ENCODE measurements around the gene STK26. TPM values are rescaled to one million over a fixed set of nuclear protein-coding genes. Genes with fewer than 3 reads are reported as not detected.
"Not testable (repeated sequence)": the region's sequence is repeated elsewhere in the genome, so short reads cannot be mapped to it uniquely, and the experiment has no call there.

Gene STK26
- total RNA-seq, 5 donors from 2014 or later (not counting 1 experiment from before 2014, with no cell fraction given), result 28.5 to 38.1 (median 34.4) TPM

GRCh38 chrX:132092439-132093065 lies 69.5 kb downstream of the STK26 start:
- Mint-ChIP-seq H3K4me1 (peaks cover 0 to 9% (median 2%) of the 10 kb centered on the region in 3 donors), H3K36me3 (no peaks in the 10 kb centered on the region), H3K27me3 (peaks cover 4 to 40% of the 10 kb centered on the region in 2 donors), H3K9me3 (no peaks in the 10 kb centered on the region), H3K27ac (no peak overlapping the region), H3K4me3 (no peak overlapping the region)
- CTCF ChIA-PET, result interaction anchor here (0.6 to 1.7 kb wide), 18 partner anchors 10 to 539 kb away, joined by 3 to 30 read pairs (median 4); partner anchors contain the start of gene RAP2C (in 1 of the 2)
- Histone ChIP-seq H3K9me3 (no peaks in the 10 kb centered on the region), H3K36me3 (ENCODE audit: control insufficient read depth in 2 of 2, extremely low read depth in 1 of 2, insufficient read depth in 1 of 2, low read length in 1 of 2) (no peaks in the 10 kb centered on the region), H3K4me1 (ENCODE audit: control insufficient read depth in 1 of 2, extremely low read depth in 1 of 2, insufficient read depth in 2 of 2, low read length in 2 of 2) (no peaks in the 10 kb centered on the region), H3K27me3 (replicated peaks in 1 of 2; ENCODE audit: control insufficient read depth in 2 of 2, extremely low read depth in 1 of 2, insufficient read depth in 2 of 2, low read length in 1 of 2) (no peaks in the 10 kb centered on the region), H3K4me3 (ENCODE audit: control insufficient read depth in 1 of 2, extremely low read depth in 1 of 2, low read length in 1 of 2) (no peak overlapping the region), H3K27ac (ENCODE audit: low read length) (no peak overlapping the region)
- ATAC-seq (replicated peaks in 1 of 4) (peak; percentile 52 to 79 (median 64)), DNase-seq (peak; percentile 7 to 72 (median 31))
- POLR2A ChIA-PET, result interaction anchor here in 1 of 2 donors (0.9 kb wide), 1 partner anchor 114 kb away, joined by 4 read pairs; no protein-coding TSS in a partner anchor
- WGBS (ENCODE audit: insufficient coverage), result 83% methylated on average over 1 of the region's 7 CpGs

- no peak overlapping the region for H3K4me3 ChIP-seq (ENCODE audit: control insufficient read depth in 1 of 2, extremely low read depth in 1 of 2, low read length in 1 of 2)
- H3K9me3 ChIP-seq, result no peaks in the 10 kb centered on the region
- ChIA-PET POLR2A (no interaction called here), CTCF (interaction anchor here (1.0 to 1.7 kb wide), 6 partner anchors 16 to 395 kb away, joined by 3 to 30 read pairs (median 5); partner anchors contain the start of gene RAP2C (in 1 of the 2))
- H3K4me1 ChIP-seq (ENCODE audit: control insufficient read depth in 1 of 2, extremely low read depth in 1 of 2, insufficient read depth in 2 of 2, low read length in 2 of 2), result no peaks in the 10 kb centered on the region
- no CpG with 5 or more reads among the region's 4 CpGs for WGBS (ENCODE audit: insufficient coverage)
- Mint-ChIP-seq H3K27ac (no peak overlapping the region), H3K27me3 (peaks cover 4 to 43% of the 10 kb centered on the region in 2 donors), H3K9me3 (no peaks in the 10 kb centered on the region), H3K36me3 (no peaks in the 10 kb centered on the region), H3K4me3 (no peak overlapping the region), H3K4me1 (peaks cover 0 to 9% (median 2%) of the 10 kb centered on the region in 3 donors)
- ATAC-seq (replicated peaks in 1 of 4) (no peak), DNase-seq (no peak)
- no peak overlapping the region for H3K27ac ChIP-seq (ENCODE audit: low read length)
- no peaks in the 10 kb centered on the region for H3K36me3 ChIP-seq (ENCODE audit: control insufficient read depth in 2 of 2, extremely low read depth in 1 of 2, insufficient read depth in 1 of 2, low read length in 1 of 2)
- H3K27me3 ChIP-seq (replicated peaks in 1 of 2; ENCODE audit: control insufficient read depth in 2 of 2, extremely low read depth in 1 of 2, insufficient read depth in 2 of 2, low read length in 1 of 2), result no peaks in the 10 kb centered on the region
Observed at GRCh38 chrX:132093239-132093860, 70.2 kb downstream of the STK26 start.

- WGBS (ENCODE audit: insufficient coverage), result no CpG with 5 or more reads among the region's 2 CpGs
- ChIA-PET CTCF (no interaction called here), POLR2A (interaction anchor here in 1 of 2 donors (0.6 kb wide), 1 partner anchor 74 kb away, joined by 3 read pairs; no protein-coding TSS in a partner anchor)
- H3K4me1 Mint-ChIP-seq, result peaks cover 0 to 9% (median 2%) of the 10 kb centered on the region in 3 donors
- H3K4me3 Mint-ChIP-seq, result no peak overlapping the region
- Histone ChIP-seq H3K27ac (ENCODE audit: low read length) (no peak overlapping the region), H3K27me3 (replicated peaks in 1 of 2; ENCODE audit: control insufficient read depth in 2 of 2, extremely low read depth in 1 of 2, insufficient read depth in 2 of 2, low read length in 1 of 2) (no peaks in the 10 kb centered on the region), H3K36me3 (ENCODE audit: control insufficient read depth in 2 of 2, extremely low read depth in 1 of 2, insufficient read depth in 1 of 2, low read length in 1 of 2) (no peaks in the 10 kb centered on the region), H3K4me3 (ENCODE audit: control insufficient read depth in 1 of 2, extremely low read depth in 1 of 2, low read length in 1 of 2) (no peak overlapping the region), H3K9me3 (no peaks in the 10 kb centered on the region), H3K4me1 (ENCODE audit: control insufficient read depth in 1 of 2, extremely low read depth in 1 of 2, insufficient read depth in 2 of 2, low read length in 2 of 2) (no peaks in the 10 kb centered on the region)
- H3K27ac Mint-ChIP-seq, result no peak overlapping the region
- H3K36me3 Mint-ChIP-seq, result no peaks in the 10 kb centered on the region
- DNase-seq, result no peak
- peaks cover 4 to 49% of the 10 kb centered on the region in 2 donors for H3K27me3 Mint-ChIP-seq
- no peak for ATAC-seq (replicated peaks in 1 of 4)
- no peaks in the 10 kb centered on the region for H3K9me3 Mint-ChIP-seq
Observed at GRCh38 chrX:132094164-132094563, 71.1 kb downstream of the STK26 start.

GRCh38 chrX:132098704-132099103 lies 75.6 kb downstream of the STK26 start:
- peaks cover 0 to 32% of the 10 kb centered on the region in 2 donors for H3K27me3 Mint-ChIP-seq
- H3K4me3 ChIP-seq (ENCODE audit: control insufficient read depth in 1 of 2, extremely low read depth in 1 of 2, low read length in 1 of 2); H3K27me3 ChIP-seq (replicated peaks in 1 of 2; ENCODE audit: control insufficient read depth in 2 of 2, extremely low read depth in 1 of 2, insufficient read depth in 2 of 2, low read length in 1 of 2); H3K36me3 ChIP-seq (ENCODE audit: control insufficient read depth in 2 of 2, extremely low read depth in 1 of 2, insufficient read depth in 1 of 2, low read length in 1 of 2); H3K9me3 ChIP-seq; H3K4me1 ChIP-seq (ENCODE audit: control insufficient read depth in 1 of 2, extremely low read depth in 1 of 2, insufficient read depth in 2 of 2, low read length in 2 of 2); H3K27ac ChIP-seq (ENCODE audit: low read length); H3K27ac Mint-ChIP-seq; ATAC-seq (replicated peaks in 1 of 4); H3K36me3 Mint-ChIP-seq; DNase-seq; H3K9me3 Mint-ChIP-seq; H3K4me3 Mint-ChIP-seq; H3K4me1 Mint-ChIP-seq: not testable (repeated sequence)
- ChIA-PET CTCF (interaction anchor here in 1 of 2 donors (0.6 kb wide), 1 partner anchor 69 kb away, joined by 3 read pairs; no protein-coding TSS in a partner anchor), POLR2A (interaction anchor here in 1 of 2 donors (0.6 kb wide), 1 partner anchor 202 kb away, joined by 4 read pairs; no protein-coding TSS in a partner anchor)
- 100% methylated on average over 1 of the region's 4 CpGs for WGBS (ENCODE audit: insufficient coverage)

- Mint-ChIP-seq H3K27ac (no peak overlapping the region), H3K27me3 (peaks cover 0 to 29% of the 10 kb centered on the region in 2 donors), H3K9me3 (no peaks in the 10 kb centered on the region), H3K36me3 (no peaks in the 10 kb centered on the region), H3K4me3 (no peak overlapping the region), H3K4me1 (no peaks in the 10 kb centered on the region)
- no peak for DNase-seq
- Histone ChIP-seq H3K4me1 (ENCODE audit: control insufficient read depth in 1 of 2, extremely low read depth in 1 of 2, insufficient read depth in 2 of 2, low read length in 2 of 2) (no peaks in the 10 kb centered on the region), H3K27me3 (replicated peaks in 1 of 2; ENCODE audit: control insufficient read depth in 2 of 2, extremely low read depth in 1 of 2, insufficient read depth in 2 of 2, low read length in 1 of 2) (no peaks in the 10 kb centered on the region), H3K36me3 (ENCODE audit: control insufficient read depth in 2 of 2, extremely low read depth in 1 of 2, insufficient read depth in 1 of 2, low read length in 1 of 2) (no peaks in the 10 kb centered on the region), H3K27ac (ENCODE audit: low read length) (no peak overlapping the region), H3K9me3 (no peaks in the 10 kb centered on the region), H3K4me3 (ENCODE audit: control insufficient read depth in 1 of 2, extremely low read depth in 1 of 2, low read length in 1 of 2) (no peak overlapping the region)
- no peak for ATAC-seq (replicated peaks in 1 of 4)
- ChIA-PET CTCF (no interaction called here), POLR2A (no interaction called here)
- 87% methylated on average over 3 of the region's 4 CpGs for WGBS (ENCODE audit: insufficient coverage)
Observed at GRCh38 chrX:132101206-132101605, 78.1 kb downstream of the STK26 start.

GRCh38 chrX:132101799-132102198 lies 78.7 kb downstream of the STK26 start:
- POLR2A ChIA-PET, result interaction anchor here in 1 of 2 donors (0.5 kb wide), 1 partner anchor 345 kb away, joined by 3 read pairs; no protein-coding TSS in a partner anchor
- no peaks in the 10 kb centered on the region for H3K4me1 ChIP-seq (ENCODE audit: control insufficient read depth in 1 of 2, extremely low read depth in 1 of 2, insufficient read depth in 2 of 2, low read length in 2 of 2)
- H3K4me1 Mint-ChIP-seq, result no peaks in the 10 kb centered on the region
- WGBS (ENCODE audit: insufficient coverage), result no CpG with 5 or more reads among the region's 9 CpGs
- no peak overlapping the region for H3K4me3 ChIP-seq (ENCODE audit: control insufficient read depth in 1 of 2, extremely low read depth in 1 of 2, low read length in 1 of 2)
- H3K27ac ChIP-seq (ENCODE audit: low read length), result no peak overlapping the region
- H3K27me3 ChIP-seq (replicated peaks in 1 of 2; ENCODE audit: control insufficient read depth in 2 of 2, extremely low read depth in 1 of 2, insufficient read depth in 2 of 2, low read length in 1 of 2), result no peaks in the 10 kb centered on the region
- peaks cover 0 to 32% of the 10 kb centered on the region in 2 donors for H3K27me3 Mint-ChIP-seq
- H3K4me3 Mint-ChIP-seq, result no peak overlapping the region
- no peaks in the 10 kb centered on the region for H3K36me3 Mint-ChIP-seq
- H3K27ac Mint-ChIP-seq, result no peak overlapping the region
- DNase-seq (no peak), ATAC-seq (replicated peaks in 1 of 4) (no peak)
- CTCF ChIA-PET, result interaction anchor here in 1 of 2 donors (1.4 kb wide), 1 partner anchor 10 kb away, joined by 5 read pairs; no protein-coding TSS in a partner anchor
- H3K9me3 Mint-ChIP-seq, result no peaks in the 10 kb centered on the region
- H3K9me3 ChIP-seq, result no peaks in the 10 kb centered on the region
- no peaks in the 10 kb centered on the region for H3K36me3 ChIP-seq (ENCODE audit: control insufficient read depth in 2 of 2, extremely low read depth in 1 of 2, insufficient read depth in 1 of 2, low read length in 1 of 2)
